Ramos (cell line): ENCODE data around the gene NR2F2.

ENCODE experiments used
- in situ Hi-C: fragments of 300-500 bp; cut with MboI; formaldehyde crosslinking; loops from one replicate; pipeline ENCODE4 v1.14.3; 2022; ENCODE audit warnings: low sequenced_read_pairs; ENCODE audit not compliant: unreplicated experiment

Gene NR2F2

DNA sequence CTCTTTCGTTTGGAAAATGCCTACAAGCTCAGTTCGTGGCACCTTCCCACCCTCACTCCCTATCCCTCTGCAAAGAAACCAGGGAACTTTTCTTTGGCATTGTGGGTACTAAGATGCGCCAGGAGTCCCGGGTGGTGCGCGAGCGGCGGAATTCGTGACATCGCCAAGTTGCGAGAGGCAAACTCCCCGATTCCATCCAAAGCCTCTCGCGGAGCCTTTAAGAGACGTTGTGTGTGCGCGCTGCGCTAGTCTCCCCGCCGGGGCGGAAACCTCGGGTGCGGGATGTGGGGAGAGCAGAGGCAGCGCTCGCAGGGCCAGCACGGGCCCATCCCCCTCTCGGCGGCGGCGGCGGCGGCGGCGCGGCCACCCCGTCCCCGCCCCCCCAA, 443 bp upstream of the NR2F2 start:
- in situ Hi-C loops: no loop called here

DNA sequence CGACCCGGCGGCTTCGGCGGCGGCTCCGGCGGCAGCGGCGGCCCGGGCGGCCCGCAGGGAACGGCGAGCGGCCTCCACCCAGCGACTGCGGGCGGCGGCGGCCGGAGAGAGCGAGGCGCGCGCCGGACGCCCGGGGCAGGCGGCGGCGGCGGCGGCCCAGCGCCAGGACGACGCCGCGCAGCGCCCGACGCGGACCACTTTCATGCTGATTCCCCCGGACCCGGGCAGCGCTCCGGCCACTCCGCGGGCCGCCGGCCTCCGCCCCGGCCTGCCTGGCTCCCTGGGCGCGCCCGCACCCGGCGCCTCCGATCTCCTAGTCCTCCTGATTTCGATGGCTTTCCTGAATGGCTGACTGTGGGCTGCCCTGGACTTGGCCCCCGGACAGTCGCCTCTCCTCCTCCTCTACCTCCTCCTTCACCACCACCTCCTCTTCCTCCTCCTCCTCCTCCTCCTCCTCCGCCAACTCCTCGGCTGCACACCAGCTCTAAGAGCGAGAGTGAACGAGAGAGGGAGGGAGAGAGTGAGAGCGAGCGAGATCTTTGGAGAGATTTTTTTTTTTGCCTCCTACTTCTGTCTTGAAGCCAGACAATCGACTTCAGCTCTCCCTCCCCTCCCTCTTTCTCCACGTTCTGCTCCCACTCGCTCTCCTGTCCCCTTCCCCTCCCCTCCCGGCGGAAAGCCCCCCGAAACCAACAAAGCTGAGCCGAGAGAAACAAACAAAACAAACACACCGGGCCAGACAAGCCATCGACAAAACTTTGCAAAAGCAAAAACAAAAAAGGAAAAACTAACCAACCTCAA, 844 bp downstream of the NR2F2 start:
- in situ Hi-C loops: no loop called here

DNA sequence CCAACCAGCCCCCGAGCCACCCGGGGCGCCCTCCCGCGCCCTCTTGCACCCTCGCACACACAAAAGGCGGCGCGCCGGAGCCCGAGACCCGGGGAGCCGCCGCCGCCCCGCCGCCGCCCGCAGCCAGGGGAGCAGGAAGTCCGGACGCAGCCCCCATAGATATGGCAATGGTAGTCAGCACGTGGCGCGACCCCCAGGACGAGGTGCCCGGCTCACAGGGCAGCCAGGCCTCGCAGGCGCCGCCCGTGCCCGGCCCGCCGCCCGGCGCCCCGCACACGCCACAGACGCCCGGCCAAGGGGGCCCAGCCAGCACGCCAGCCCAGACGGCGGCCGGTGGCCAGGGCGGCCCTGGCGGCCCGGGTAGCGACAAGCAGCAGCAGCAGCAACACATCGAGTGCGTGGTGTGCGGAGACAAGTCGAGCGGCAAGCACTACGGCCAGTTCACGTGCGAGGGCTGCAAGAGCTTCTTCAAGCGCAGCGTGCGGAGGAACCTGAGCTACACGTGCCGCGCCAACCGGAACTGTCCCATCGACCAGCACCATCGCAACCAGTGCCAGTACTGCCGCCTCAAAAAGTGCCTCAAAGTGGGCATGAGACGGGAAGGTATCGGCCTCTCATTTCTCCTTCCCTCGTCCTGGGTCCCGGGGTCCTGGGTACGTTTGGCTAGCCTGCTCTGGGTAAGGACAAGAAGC, 1.6 kb downstream of the NR2F2 start:
- in situ Hi-C loops: no loop called here

DNA sequence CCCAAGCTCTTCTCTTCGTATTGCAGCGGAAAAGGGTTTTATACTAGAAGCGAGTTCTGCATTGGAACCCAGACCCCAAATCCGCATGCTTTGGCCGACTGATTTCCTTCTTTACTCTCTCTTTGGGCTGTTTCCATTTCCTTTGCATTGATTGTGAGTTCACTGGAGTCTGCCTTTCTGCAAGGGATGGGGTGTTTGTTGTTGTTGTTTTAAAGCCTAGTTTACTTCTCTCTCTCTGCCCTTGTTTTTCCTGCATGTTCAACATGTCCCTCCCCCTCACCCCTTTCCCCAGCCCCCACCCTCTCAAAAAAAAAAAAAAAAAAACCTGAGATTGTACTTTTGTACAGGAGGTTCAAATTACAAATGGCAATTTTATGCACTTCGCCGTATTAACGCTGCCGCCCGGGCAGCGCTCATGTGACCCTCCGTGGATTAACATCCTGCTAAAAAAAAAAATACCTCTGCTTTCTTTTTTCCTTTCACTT, 2.2 kb downstream of the NR2F2 start:
- in situ Hi-C loops: no loop called here

DNA sequence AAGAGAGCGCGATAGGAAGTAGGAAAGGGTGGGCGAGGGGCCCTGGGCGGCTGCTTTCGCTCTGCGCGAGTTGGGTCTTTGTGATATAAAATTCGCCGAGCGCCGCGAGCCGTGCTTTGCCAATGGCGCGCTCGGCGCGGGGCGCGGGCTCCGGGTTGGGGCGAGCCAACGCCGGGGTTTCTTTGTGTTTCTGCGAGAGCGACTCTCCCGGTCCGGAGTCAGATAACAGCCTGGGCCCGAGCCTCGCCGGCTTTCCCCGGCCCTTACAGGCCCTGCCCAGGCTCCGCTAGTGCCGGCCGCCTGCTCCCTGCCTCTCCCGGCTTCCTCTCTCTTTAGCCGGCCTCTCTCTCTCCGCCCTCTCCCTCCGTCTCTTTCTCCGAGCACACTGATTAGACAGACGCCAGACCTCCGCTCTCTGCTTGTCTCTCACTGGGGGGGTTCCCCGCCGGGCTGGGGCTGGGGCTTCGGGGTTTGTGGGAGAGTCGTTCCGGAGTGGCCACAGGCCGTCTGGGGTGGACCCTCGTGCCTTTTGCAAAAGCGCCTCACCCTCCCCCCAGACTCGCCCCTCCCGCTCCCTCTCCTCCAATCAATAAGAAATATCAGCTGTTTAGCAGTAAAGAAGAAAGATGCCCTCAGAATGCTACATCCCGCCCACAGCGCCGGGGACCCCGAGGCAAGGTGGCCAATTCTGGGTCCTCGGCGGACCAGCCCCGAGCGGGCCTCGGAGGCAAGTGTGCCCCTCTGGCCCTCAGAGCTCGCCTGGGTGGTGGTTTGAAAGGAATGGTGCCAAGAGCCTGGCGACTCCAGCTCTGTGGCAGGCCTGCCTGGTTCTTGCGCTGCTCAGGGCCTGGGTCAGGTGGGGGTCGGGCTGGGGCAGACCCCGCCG, 2.9 kb downstream of the NR2F2 start:
- in situ Hi-C loops: no loop called here

DNA sequence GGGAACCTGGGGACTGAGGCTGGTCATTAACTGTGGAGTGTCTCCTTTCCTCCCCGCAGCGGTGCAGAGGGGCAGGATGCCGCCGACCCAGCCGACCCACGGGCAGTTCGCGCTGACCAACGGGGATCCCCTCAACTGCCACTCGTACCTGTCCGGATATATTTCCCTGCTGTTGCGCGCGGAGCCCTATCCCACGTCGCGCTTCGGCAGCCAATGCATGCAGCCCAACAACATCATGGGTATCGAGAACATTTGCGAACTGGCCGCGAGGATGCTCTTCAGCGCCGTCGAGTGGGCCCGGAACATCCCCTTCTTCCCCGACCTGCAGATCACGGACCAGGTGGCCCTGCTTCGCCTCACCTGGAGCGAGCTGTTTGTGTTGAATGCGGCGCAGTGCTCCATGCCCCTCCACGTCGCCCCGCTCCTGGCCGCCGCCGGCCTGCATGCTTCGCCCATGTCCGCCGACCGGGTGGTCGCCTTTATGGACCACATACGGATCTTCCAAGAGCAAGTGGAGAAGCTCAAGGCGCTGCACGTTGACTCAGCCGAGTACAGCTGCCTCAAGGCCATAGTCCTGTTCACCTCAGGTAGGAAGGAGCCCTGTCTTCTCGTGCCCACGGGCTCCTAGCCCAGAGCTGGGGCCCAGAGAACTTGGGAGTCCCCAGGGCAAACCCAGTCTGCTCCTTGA, 3.7 kb downstream of the NR2F2 start:
- in situ Hi-C loops: no loop called here

DNA sequence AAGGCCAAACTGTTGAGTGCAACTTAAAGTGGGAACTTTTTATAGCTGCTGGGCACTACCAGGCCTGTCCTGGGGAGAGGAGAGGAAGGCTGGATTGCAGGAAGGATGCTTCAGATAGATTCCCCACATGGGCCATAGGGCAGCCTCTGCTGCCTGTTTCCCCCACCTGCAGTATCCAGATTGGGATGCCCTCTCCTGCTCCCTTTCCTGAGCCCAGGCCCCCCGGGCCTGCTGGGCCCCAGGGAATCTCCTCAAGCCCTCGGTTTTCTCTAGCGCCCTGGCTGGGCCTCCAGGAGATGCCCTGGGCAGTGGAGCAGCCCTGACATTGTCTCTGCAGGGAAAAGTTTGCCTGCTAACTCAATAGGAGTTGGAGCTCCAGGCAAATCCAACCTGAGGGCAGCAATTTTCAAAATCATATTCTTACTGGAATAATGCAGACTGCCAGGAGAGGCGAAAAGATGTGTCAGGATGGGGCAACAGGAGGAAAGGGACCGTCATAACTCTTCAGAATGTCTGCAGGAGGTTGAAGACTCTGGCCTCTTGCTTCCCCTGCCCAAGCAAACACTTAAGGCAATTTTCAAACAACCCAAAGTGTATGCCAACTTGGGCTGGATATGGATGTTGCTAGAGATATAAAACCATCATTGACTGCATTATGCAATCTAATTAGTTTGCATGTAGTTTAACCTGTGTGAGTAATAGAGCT, 4.4 kb downstream of the NR2F2 start:
- in situ Hi-C loops: no loop called here

DNA sequence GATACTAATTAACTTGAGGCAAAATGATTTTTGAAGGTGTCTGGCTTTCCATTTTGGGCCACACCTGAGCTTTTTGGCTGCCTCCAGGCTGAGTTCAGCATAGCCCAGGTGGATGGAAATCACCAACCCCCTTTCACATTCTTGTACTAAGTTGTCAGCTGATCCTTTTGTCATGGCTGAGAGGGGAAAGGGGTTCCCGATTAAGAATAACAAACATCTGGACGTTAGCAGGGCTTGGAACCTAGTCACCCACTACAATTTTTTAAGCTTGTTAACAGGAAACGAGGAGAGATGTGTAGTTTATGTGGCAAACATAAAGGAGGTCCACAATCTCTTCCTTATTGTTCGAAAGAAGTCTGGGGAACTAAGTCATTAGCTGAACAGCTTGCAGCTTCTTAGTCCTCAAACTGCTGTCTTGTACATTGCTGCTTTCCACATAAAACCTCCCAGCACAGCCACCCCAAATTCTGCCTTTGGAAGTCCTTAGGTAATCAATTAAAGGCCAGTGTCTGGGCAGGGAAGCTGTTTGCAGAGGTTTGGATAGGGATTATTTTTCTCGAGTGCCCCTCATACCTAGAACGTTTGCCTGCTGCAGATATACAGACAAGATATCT, 5.0 kb downstream of the NR2F2 start:
- in situ Hi-C loops: no loop called here

DNA sequence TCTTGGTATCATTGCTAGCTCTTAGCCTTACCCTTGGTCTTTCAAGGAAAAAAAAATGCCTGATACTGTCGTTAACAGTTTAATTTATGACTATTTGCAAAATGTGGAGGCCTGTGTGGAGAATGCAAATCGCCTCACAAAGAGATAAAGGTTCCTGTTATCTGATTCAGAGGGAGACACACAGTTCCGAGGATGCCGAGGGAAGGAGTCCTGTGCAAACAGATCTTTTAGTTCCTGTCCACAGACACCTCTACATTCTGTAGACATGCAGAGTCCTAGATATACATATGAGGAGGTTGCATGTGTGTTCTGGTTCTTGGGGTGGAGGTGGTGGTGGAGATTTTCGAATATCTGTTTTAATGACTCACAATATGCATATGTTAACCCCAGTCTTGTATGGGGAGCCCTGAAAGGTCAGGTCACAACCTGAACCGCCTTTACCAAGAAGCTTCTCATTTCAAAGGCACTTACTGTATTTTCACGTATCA, 5.7 kb downstream of the NR2F2 start:
- in situ Hi-C loops: no loop called here

DNA sequence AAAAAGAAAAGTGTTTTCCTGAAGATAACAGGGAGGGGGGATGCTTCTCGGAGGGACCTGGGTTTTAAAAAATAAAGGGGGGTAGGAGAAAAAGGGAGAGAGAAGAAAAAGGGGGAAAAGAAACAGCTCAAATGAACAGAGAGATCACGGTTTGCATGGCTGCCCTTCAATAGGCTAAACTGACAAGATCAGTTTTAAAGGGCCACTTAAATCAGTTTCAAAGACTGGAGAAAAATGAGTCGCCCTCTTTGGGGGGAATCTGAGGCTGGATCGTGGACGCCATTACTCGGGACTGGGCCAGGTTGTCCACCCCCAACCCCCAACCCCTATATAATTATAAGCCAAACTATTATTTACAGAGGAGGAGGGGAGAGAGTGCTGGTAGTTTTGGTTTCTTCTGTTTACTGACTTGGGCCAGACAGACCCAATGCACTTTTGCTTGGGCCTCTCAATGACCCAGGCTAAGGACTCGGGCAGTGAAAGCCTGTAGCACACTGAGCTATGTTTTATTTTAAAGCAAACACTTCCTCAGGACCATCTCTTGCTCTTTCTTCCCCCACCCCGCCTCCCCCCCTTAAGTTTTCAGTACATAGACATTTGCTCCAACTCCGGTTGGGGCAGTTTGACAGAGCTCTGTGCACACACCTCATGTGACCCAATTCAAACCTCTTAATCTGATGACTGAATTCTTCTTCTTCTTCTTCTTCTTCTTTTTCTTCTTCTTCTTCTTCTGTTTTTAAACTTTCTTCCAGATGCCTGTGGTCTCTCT, 6.3 kb downstream of the NR2F2 start:
- in situ Hi-C loops: no loop called here

DNA sequence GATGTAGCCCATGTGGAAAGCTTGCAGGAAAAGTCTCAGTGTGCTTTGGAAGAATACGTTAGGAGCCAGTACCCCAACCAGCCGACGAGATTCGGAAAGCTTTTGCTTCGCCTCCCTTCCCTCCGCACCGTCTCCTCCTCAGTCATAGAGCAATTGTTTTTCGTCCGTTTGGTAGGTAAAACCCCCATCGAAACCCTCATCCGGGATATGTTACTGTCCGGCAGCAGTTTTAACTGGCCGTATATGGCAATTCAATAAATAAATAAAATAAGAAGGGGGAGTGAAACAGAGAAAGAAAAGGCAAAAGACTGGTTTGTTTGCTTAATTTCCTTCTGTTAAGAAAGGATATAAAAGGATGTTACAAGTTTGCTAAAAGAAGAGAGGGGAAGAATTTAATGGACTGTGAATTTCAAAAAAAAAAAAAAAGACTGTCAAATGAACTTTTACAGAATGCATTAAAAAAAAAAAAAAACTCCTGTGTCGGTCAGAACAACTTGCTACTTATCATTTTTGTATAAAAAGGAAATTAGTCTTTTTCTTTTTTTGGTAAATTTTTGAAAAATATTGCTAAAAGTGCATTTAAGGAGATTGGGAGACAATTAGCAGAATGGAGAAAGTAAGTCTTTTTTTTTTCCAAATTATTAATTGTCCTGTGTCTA, 7.0 kb downstream of the NR2F2 start:
- in situ Hi-C loops: no loop called here

DNA sequence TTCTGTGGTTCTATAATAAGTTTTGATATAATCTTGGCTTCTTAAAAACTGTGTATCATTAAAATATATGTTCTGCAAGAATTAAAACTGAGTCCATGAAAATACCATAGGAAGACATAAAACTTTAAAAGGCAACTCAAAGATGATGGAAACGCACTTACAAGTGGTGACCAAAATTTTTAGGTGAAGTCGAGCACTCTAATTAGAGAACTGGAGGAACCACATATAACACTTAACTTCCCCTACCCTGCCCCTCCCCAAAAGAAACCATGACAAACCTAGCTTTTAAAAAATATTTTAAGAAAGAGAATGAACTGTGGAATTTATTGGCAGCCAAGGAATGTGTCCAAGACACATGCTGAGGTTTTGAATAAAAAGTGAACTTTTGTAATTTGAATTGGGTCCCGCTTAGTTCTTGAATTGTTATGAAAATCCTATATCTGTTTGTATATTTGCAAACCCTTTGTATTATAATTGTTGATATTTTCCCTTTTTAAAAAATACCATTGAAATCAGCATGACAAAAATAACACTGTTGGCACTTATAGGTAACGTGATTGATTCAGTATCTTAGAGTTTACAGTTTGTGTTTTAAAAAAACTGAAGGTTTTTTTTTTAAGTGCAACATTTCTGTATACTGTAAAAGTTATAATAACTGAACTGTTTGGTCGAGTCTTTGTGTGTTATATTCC, 7.7 kb downstream of the NR2F2 start:
- in situ Hi-C loops: no loop called here

DNA sequence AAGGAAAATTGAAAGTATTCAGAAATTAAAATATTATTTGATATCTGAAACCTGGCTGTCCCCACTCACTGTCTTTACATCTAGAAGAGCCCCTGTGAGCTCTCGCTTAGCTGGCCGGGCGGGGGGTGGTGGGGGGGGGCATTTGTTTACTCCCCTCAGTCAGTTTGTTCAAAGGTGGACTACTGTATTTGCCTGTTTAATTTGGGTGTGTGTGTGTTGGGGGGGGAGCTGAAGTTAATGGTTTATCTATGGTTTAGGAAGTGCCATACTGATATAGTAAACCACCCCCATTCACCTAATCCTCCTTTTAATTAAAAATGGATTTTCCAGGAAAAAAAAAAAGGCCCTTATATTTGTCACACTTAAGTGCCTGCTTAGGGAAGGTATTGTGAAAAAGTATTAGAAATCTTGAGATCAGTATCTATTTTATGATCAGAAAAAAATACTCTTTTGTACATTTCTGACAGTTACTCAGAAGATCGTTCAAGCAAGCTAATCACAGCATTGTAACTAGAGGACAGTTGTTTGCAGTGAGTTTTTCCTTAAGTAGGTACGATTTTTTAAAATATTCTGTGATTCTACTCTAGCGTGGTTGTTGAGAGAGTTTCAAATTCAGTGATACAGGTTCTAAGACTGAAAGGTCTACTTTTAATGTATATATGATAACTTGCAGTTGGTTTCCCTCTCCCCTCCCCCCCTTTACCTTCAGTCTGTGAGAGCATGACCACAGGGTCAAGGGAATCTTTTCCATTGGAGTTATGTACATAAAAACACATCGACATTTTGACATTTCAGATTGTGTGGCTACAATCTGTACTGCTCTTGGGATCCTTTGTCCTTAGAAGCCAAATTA, 8.5 kb downstream of the NR2F2 start:
- in situ Hi-C loops: no loop called here

DNA sequence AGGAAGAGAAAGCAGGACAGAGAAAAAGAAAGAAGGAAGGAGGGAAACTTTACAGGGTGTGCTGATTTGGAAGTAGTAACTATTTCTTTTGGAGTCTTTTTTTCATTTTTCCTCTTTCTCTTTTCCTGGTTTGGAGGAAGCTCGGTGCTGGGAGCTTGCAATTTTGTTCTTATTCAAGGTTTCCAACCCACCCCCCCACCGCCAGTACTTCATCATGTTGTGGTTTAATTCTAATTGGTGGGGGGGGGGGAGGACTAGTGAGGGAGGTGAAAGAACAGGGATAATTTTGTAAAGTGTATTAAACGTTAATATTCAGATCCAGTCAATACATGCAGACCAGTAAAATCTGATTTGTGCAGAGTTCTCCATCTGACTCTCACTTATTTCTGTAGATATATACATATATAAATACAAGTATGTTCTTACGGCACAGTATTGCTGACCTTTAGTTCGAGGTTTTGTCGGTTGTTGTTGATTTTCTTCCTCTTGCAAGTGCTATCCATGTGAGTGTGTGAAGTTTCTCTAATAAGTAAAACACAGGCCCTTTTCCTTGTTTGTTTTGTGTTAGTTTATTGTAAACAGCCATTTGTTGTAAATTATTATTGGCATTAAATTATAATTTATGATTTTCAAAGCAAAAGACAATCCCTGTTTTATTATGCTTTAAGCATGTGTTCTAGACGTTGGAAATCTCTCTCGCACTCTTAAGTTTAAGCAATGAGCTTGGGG, 9.3 kb downstream of the NR2F2 start:
- in situ Hi-C loops: no loop called here

DNA sequence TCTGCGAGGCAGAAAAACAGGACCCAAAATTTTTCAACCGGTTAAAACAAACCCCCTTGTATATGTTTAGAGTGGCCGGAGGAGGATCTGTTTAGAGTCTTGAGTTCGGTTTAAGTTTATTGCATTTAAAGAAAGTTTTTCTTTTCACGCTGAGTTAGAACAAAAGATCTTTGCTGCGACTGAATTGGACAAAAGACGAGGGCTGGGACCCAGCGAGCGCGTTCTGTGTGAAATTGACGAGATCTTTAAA, 9.8 kb downstream of the NR2F2 start:
- in situ Hi-C loops: no loop called here
